Measurements from ENCODE around the gene ASCC3. TPM values are rescaled to one million over a fixed set of nuclear protein-coding genes. Genes with fewer than 3 reads are reported as not detected.

ASCC3 gene
- total RNA-seq, 2 donors from 2014 or later: 21.9 to 26.0 TPM

- no peak for DNase-seq
- intact Hi-C loops (cut with DNase I): loop anchor here (10.0 kb wide), 2 partner anchors 373 to 483 kb away; no protein-coding TSS in a partner anchor
- no peak for ATAC-seq
Observed at GRCh38 chr6:100488244-100488643, 392.9 kb downstream of the ASCC3 start.

- no peak for ATAC-seq
- intact Hi-C loops (cut with DNase I): loop anchor here (10.0 kb wide), 2 partner anchors 373 to 483 kb away; no protein-coding TSS in a partner anchor
- no peak for DNase-seq
Observed at GRCh38 chr6:100487638-100488037, 393.5 kb downstream of the ASCC3 start.

- ATAC-seq (no peak), DNase-seq (no peak)
- intact Hi-C loops (cut with DNase I): loop anchor here (10.0 kb wide), 2 partner anchors 370 to 480 kb away; no protein-coding TSS in a partner anchor
Observed at GRCh38 chr6:100485268-100485667, 395.9 kb downstream of the ASCC3 start.

GRCh38 chr6:100484474-100484873 is 396.7 kb downstream of the ASCC3 start:
- intact Hi-C loops (cut with DNase I): loop anchor here (10.0 kb wide), 2 partner anchors 370 to 480 kb away; no protein-coding TSS in a partner anchor
- DNase-seq (no peak), ATAC-seq (no peak)

GRCh38 chr6:100482698-100483097 is 398.4 kb downstream of the ASCC3 start:
- DNase-seq: no peak
- no peak for ATAC-seq
- intact Hi-C loops (cut with DNase I): loop anchor here (10.0 kb wide), 2 partner anchors 368 to 478 kb away; no protein-coding TSS in a partner anchor

GRCh38 chr6:100479179-100480035 is 401.7 kb downstream of the ASCC3 start:
- ATAC-seq: peak in 1 of 2 donors; percentile 38
- intact Hi-C loops (cut with DNase I): loop anchor here (5.0 to 10.0 kb wide), 4 partner anchors 362 to 605 kb away; no protein-coding TSS in a partner anchor
- no peak for DNase-seq

- intact Hi-C loops (cut with DNase I): loop anchor here in 1 of 2 donors (5.0 to 10.0 kb wide), 2 partner anchors 358 to 601 kb away; no protein-coding TSS in a partner anchor
- DNase-seq (no peak), ATAC-seq (no peak)
Observed at GRCh38 chr6:100475554-100476320, 405.4 kb downstream of the ASCC3 start.

- DNase-seq (no peak), ATAC-seq (no peak)
- intact Hi-C loops (cut with DNase I): loop anchor here in 1 of 2 donors (10.0 kb wide), 1 partner anchor 598 kb away; no protein-coding TSS in a partner anchor
Observed at GRCh38 chr6:100473182-100473581, 407.9 kb downstream of the ASCC3 start.

GRCh38 chr6:100472674-100473073 is 408.5 kb downstream of the ASCC3 start:
- ATAC-seq (no peak), DNase-seq (no peak)
- intact Hi-C loops (cut with DNase I): loop anchor here in 1 of 2 donors (10.0 kb wide), 1 partner anchor 598 kb away; no protein-coding TSS in a partner anchor

GRCh38 chr6:100470422-100471120 is 410.6 kb downstream of the ASCC3 start:
- intact Hi-C loops (cut with DNase I): loop anchor here in 1 of 2 donors (10.0 kb wide), 1 partner anchor 596 kb away; no protein-coding TSS in a partner anchor
- DNase-seq (no peak), ATAC-seq (no peak)

- DNase-seq: no peak
- intact Hi-C loops (cut with DNase I): no loop called here
Observed at GRCh38 chr6:100469101-100469859, 411.8 kb downstream of the ASCC3 start.

GRCh38 chr6:100468016-100468622 is 413.0 kb downstream of the ASCC3 start:
- intact Hi-C loops (cut with DNase I): no loop called here
- no peak for ATAC-seq
- no peak for DNase-seq

More at GRCh38 chr6:100469101-100469859, 411.8 kb downstream of the ASCC3 start:
- no peak for ATAC-seq

GRCh38 chr6:100467129-100468015 is 413.8 kb downstream of the ASCC3 start:
- ATAC-seq (no peak), DNase-seq (no peak)
- intact Hi-C loops (cut with DNase I): no loop called here

- no peak for DNase-seq
- intact Hi-C loops (cut with DNase I): no loop called here
- ATAC-seq: no peak
Observed at GRCh38 chr6:100466410-100467128, 414.6 kb downstream of the ASCC3 start.

- intact Hi-C loops (cut with DNase I): no loop called here
Observed at GRCh38 chr6:100465701-100466409, 415.3 kb downstream of the ASCC3 start.

More at GRCh38 chr6:100465701-100466409, 415.3 kb downstream of the ASCC3 start:
- no peak for DNase-seq
- ATAC-seq: no peak
